Testis (tissue), 2 donors: ENCODE data around the gene PAN3.

Source experiments
- CTCF ChIP-seq, 3 experiments: fragments of 450-650 bp in 2 of 3; fragments of 200-600 bp in 1 of 3; sonication (generic) in 1 of 3; IDR thresholded peaks; one replicate each; pipeline ENCODE4 v1.5.1; 2016 to 2019; ENCODE audit warnings: antibody characterized with exemption in 3 of 3, mild to moderate bottlenecking in 2 of 3, moderate library complexity in 1 of 3
- POLR2A ChIP-seq: fragments of 450-650 bp; IDR thresholded peaks from one replicate; pipeline ENCODE4 v1.6.1; 2017; ENCODE audit warnings: antibody characterized with exemption, mild to moderate bottlenecking, moderate library complexity

- TF ChIP-seq CTCF (IDR thresholded peaks at IDR 0.05) (no peak), POLR2A (no peak)
These were observed 81.8 kb downstream of the PAN3 start for GRCh38 chr13:28220166-28220565.
